Activated naive CD4-positive, alpha-beta T cell treated with anti-CD3 and anti-CD28 coated beads, Interleukin-2, amount 10 ng/mL, durations not matched to agents 7 days and 5 days (primary cell): ENCODE measurements around the gene SEMA4D.

Experiments
- CTCF ChIA-PET: fragments of 350-600 bp; sonication (Branson Sonifier 250); formaldehyde crosslinking; loops from one replicate; lab custom pipeline; 2021; ENCODE audit warnings: antibody characterized with exemption; lab: Charles Lee
- DNase-seq: peaks from one replicate; pipeline ENCODE4 v3.0.0-alpha.2; 2020
- H3K27ac Mint-ChIP-seq: one replicate; pipeline ENCODE4 v1.8.0; 2021; ENCODE audit warnings: mild to moderate bottlenecking, moderate library complexity, mixed read lengths
- H3K27me3 Mint-ChIP-seq: one replicate; pipeline ENCODE4 v1.8.0; 2021; ENCODE audit warnings: mild to moderate bottlenecking, mixed read lengths
- H3K36me3 Mint-ChIP-seq: one replicate; pipeline ENCODE4 v1.8.0; 2021; ENCODE audit warnings: mixed read lengths
- H3K4me1 Mint-ChIP-seq: one replicate; pipeline ENCODE4 v1.8.0; 2021; ENCODE audit warnings: mixed read lengths
- H3K4me3 Mint-ChIP-seq: one replicate; pipeline ENCODE4 v1.8.0; 2021; ENCODE audit warnings: mild to moderate bottlenecking, moderate library complexity, mixed read lengths
- H3K9me3 Mint-ChIP-seq: one replicate; pipeline ENCODE4 v1.8.0; 2021; ENCODE audit warnings: mixed read lengths

SEMA4D gene

DNA sequence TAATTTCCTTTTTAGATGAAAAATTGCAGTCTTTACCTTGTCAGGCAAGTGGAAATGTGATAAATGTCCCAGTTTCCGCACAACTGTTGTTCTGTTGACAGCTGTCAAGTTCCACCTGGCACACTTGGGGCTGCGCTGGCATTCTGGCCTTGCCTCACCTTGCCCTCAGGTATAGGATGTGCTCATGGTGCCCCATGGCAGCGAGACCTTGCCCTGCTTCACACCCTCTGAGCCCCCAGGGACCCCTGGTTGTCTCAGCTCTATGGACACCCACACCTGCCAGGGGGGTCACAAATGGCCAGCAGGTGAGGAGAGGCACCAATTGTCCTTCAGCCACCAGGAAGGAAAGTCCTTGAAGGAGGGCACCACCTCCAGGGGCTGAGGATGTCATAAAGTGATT is 37.5 kb upstream of the SEMA4D start:
- H3K36me3 Mint-ChIP-seq = peaks cover 1% of the 10 kb centered on the region
- H3K4me3 Mint-ChIP-seq = peak overlapping the region; percentile 55
- H3K27ac Mint-ChIP-seq = peak overlapping the region; percentile 95
- peaks cover 95% of the 10 kb centered on the region for H3K4me1 Mint-ChIP-seq
- DNase-seq = no peak
- H3K9me3 Mint-ChIP-seq = no peaks in the 10 kb centered on the region
- CTCF ChIA-PET = interaction anchor here (0.7 to 2.5 kb wide), 4 partner anchors 8 to 44 kb away, joined by 3 to 19 read pairs (median 4); no protein-coding TSS in a partner anchor
- H3K27me3 Mint-ChIP-seq = no peaks in the 10 kb centered on the region

DNA sequence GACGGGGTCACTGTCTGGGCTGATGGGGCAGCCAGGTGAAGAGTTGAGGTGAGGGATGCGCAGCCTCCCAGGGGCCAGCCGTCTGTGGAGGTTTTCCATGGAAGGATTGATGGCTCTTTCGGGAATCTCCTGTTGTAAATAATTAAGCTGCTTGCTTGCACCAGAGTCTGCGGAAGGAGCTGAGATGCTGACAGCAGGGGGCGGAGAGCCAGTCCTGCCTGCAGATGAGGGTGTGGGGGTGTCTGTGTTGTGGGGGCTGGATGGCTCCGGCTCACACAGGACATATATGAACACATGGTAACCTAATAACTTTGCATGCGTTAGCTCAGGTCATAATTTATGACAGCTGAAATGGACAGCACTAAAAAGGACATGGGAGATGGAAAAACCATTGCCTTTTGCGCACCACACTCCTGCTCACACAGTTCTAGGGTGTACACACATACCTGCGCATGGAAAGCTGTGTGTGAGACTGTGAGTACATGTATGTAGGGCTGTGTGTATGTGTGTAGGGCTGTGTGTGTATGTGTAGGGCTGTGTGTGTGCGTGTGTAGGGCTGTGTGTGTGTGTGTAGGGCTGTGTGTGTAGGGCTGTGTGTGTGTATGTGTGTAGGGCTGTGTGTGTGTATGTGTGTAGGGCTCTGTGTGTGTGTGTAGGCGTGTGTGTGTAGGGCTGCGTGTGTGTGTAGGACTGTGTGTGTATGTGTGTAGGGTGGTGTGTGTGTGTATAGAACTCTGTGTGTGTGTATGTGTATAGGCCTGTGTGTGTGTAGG is 36.8 kb upstream of the SEMA4D start:
- H3K4me1 Mint-ChIP-seq = peaks cover 98% of the 10 kb centered on the region
- CTCF ChIA-PET = interaction anchor here (0.7 to 2.5 kb wide), 2 partner anchors 7 to 12 kb away, joined by 4 to 19 read pairs; no protein-coding TSS in a partner anchor
- DNase-seq = no peak
- no peaks in the 10 kb centered on the region for H3K27me3 Mint-ChIP-seq
- H3K36me3 Mint-ChIP-seq = peaks cover 1% of the 10 kb centered on the region
- no peak overlapping the region for H3K4me3 Mint-ChIP-seq
- peak overlapping the region; percentile 95 for H3K27ac Mint-ChIP-seq
- no peaks in the 10 kb centered on the region for H3K9me3 Mint-ChIP-seq

DNA sequence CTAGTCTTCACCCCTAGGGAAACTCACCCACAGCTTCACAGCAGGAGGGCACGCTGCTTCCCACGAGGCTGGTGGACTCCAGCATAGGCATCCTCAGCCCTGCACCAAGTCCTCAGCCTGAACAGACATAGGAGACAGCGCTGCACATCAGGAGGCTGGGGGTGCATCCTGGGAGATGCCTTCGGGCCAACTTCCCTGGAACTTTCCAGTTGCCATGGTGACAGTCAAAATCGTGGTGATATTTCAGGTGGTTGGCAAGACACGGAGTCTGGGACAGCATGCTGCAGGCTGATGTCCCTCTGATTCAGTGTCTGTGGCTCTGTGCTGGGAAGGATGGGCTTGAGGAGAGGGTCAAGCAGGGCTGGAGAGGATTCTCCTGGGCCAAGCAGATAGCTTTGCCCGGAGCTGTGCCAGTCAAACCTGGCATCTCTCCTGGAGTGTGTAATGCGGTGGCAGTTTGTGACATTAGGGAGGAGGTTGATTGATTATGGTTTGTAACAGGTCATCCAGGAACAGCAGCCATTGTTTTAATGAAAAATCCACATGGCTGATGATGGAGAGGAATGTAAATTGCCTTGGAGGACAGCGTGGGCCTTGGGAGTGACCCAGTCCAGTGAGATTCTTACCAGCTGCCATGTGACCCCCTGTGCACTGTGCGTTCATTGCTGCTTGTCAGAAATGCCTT is 35.6 kb upstream of the SEMA4D start:
- Mint-ChIP-seq H3K36me3 (peaks cover 1% of the 10 kb centered on the region), H3K9me3 (no peaks in the 10 kb centered on the region), H3K4me3 (no peak overlapping the region), H3K27ac (no peak overlapping the region), H3K27me3 (no peaks in the 10 kb centered on the region), H3K4me1 (peaks cover 98% of the 10 kb centered on the region)
- CTCF ChIA-PET = interaction anchor here (0.9 to 1.8 kb wide), 2 partner anchors 10 to 23 kb away, joined by 4 read pairs; no protein-coding TSS in a partner anchor
- DNase-seq = no peak

DNA sequence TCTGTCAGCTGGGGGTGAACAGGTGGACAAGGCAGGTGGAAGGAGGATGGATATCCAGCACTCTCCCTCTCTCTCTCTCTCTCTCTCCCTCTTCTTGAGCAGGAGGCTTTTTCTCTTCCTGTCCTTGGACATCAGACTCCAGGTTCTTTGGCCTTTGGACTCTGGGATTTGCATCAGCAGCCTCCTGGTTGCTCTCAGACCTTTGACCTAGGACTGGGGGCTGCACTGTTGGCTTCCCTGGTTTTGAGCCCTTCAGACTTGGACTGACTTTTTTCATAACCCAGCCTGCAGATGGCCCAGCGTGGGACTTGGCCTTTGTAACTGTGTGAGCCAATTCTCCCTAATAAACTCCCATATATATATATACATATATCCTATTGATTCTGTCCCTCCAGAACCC is 35.0 kb upstream of the SEMA4D start:
- H3K4me3 Mint-ChIP-seq = no peak overlapping the region
- H3K27ac Mint-ChIP-seq = peak overlapping the region; percentile 39
- peaks cover 5% of the 10 kb centered on the region for H3K9me3 Mint-ChIP-seq
- H3K4me1 Mint-ChIP-seq = peaks cover 98% of the 10 kb centered on the region
- H3K27me3 Mint-ChIP-seq = no peaks in the 10 kb centered on the region
- H3K36me3 Mint-ChIP-seq = peaks cover 6% of the 10 kb centered on the region
- CTCF ChIA-PET = interaction anchor here (1.8 to 2.0 kb wide), 2 partner anchors 23 to 51 kb away, joined by 4 to 6 read pairs; no protein-coding TSS in a partner anchor
- DNase-seq = no peak

DNA sequence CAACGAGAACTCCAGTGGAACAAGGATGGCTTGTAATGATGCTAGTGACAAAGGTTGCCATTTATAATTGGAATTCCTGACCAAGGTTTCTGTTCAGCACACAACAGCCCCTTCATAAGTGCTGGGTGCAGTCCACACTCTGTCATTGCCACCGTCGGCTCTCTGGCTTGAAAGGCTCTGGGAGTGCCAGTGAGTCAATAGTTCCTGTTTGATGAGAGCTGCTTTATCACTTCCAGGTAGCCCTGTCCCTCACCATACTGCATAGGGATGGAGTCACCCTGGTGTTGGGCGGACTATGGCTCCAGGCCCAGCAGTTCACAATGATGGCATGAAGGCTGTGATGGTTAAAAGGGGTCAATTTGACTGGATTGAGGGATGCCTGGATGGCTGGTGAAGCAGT is 34.6 kb upstream of the SEMA4D start:
- CTCF ChIA-PET = interaction anchor here (0.9 to 2.4 kb wide), 4 partner anchors 12 to 51 kb away, joined by 4 to 11 read pairs (median 5); no protein-coding TSS in a partner anchor
- H3K4me3 Mint-ChIP-seq = no peak overlapping the region
- H3K36me3 Mint-ChIP-seq = peaks cover 8% of the 10 kb centered on the region
- peaks cover 8% of the 10 kb centered on the region for H3K9me3 Mint-ChIP-seq
- DNase-seq = peak; percentile 36
- no peaks in the 10 kb centered on the region for H3K27me3 Mint-ChIP-seq
- peaks cover 98% of the 10 kb centered on the region for H3K4me1 Mint-ChIP-seq
- H3K27ac Mint-ChIP-seq = peak overlapping the region; percentile 39

DNA sequence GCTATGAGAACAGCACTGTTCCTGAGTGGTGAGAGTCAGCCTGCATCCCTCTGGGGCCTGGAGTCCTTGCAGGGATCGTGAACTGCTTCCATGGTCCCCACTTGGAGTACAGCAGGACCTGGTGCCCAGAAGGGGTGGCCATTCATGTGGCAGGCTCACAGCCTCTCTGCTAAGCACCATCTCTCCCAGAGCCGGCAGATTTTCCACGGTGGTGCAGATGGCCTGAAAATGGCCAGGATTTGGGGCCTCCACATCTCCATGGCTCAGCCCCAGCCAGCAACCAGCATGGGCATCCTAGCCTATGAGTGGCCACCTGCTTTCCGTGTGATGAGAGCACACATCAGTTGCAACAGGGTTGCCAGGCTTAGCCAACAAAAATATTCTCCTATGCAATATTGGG is 33.9 kb upstream of the SEMA4D start:
- Mint-ChIP-seq H3K27me3 (no peaks in the 10 kb centered on the region), H3K27ac (peak overlapping the region; percentile 47), H3K36me3 (peaks cover 14% of the 10 kb centered on the region), H3K9me3 (peaks cover 12% of the 10 kb centered on the region), H3K4me1 (peaks cover 98% of the 10 kb centered on the region), H3K4me3 (no peak overlapping the region)
- CTCF ChIA-PET = interaction anchor here (0.9 to 3.9 kb wide), 5 partner anchors 13 to 50 kb away, joined by 4 to 23 read pairs (median 6); no protein-coding TSS in a partner anchor
- DNase-seq = no peak

DNA sequence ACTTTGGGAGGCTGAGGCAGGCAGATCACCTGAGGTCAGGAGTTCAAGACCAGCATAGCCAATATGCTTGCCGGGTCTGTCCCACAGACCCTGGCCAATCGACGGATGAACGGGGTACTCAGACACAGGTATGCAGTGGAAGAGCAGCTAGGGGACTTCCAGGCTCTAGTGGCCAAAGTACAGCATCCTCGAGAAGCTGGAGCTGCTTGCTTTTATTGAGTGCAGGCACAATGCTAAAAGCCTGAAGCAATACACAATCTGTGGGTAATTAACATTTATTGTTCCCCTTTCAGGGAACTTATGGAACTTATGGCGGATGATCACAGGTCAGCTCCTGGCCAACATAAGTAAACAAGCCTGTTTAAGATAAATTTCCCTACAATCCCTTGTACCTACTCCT is 32.8 kb upstream of the SEMA4D start:
- peaks cover 99% of the 10 kb centered on the region for H3K4me1 Mint-ChIP-seq
- H3K27me3 Mint-ChIP-seq = no peaks in the 10 kb centered on the region
- H3K9me3 Mint-ChIP-seq = peaks cover 12% of the 10 kb centered on the region
- H3K27ac Mint-ChIP-seq = peak overlapping the region; percentile 50
- CTCF ChIA-PET = interaction anchor here (0.6 to 3.9 kb wide), 5 partner anchors 9 to 156 kb away, joined by 3 to 23 read pairs (median 3); no protein-coding TSS in a partner anchor
- peaks cover 17% of the 10 kb centered on the region for H3K36me3 Mint-ChIP-seq
- no peak overlapping the region for H3K4me3 Mint-ChIP-seq
- DNase-seq = no peak

DNA sequence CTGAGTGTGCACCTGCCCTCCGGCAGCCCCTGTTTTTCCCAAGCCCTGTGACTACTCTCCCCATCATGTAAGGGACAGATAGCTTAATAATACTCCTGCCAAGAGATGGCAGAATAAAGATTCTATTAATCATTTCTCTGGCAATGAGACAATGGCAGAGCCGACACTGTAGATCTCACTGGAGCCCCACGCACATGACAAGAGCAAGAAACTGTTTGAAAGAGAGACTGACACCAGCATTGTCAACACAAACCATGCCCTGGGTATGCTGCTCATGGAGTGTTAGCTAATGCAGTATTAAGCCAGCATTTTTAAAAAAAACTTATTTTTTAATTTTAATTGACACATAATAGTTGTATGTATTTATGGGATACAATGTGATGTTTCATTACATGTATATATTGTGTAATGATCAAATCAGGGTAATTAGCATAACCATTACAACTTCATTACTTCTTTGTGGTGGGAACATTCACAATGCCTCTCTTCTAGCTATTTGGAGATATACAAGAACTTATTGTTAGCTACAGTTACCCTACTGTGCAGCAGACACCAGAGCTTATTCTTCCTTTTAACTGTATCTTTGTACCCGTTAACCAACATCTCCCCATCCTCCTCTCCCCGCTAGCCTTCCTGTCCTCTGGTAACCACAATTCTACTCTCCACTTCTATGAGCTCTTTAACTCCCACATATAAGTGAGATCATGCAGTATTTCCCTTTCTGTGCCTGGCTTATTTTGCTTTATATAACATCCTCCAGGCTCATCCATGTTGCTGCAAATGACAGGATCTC is 31.5 kb upstream of the SEMA4D start:
- no peaks in the 10 kb centered on the region for H3K27me3 Mint-ChIP-seq
- H3K4me3 Mint-ChIP-seq = peak overlapping the region; percentile 9
- H3K4me1 Mint-ChIP-seq = peaks cover 99% of the 10 kb centered on the region
- CTCF ChIA-PET = interaction anchor here (0.9 to 3.9 kb wide), 7 partner anchors 10 to 154 kb away, joined by 3 to 23 read pairs (median 3); no protein-coding TSS in a partner anchor
- peak; percentile 48 for DNase-seq
- H3K27ac Mint-ChIP-seq = peak overlapping the region; percentile 83
- peaks cover 17% of the 10 kb centered on the region for H3K36me3 Mint-ChIP-seq
- peaks cover 12% of the 10 kb centered on the region for H3K9me3 Mint-ChIP-seq

DNA sequence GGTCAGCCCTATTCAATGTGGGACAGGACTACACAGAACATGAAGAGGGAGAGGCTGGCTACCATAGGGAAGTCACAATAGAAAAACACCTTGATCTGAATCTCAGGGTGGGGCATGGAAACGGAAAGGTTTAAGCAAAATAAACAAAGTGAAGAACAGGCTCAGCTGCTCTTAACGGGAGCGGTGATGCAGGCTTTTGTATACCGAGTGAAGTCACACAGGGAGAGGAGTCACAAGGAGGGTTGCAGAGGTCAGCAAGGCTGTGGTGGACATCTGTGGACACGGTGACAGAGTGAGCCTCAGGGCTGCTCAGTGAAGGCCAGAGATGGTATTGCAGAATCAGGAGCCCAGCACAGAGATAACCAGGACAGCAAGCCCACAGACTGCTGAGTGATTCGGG is 30.6 kb upstream of the SEMA4D start:
- Mint-ChIP-seq H3K36me3 (peaks cover 16% of the 10 kb centered on the region), H3K4me1 (peaks cover 99% of the 10 kb centered on the region), H3K4me3 (no peak overlapping the region), H3K27me3 (no peaks in the 10 kb centered on the region), H3K9me3 (peaks cover 12% of the 10 kb centered on the region), H3K27ac (no peak overlapping the region)
- DNase-seq = no peak
- CTCF ChIA-PET = interaction anchor here (1.6 to 3.9 kb wide), 3 partner anchors 20 to 99 kb away, joined by 3 to 23 read pairs (median 6); no protein-coding TSS in a partner anchor

DNA sequence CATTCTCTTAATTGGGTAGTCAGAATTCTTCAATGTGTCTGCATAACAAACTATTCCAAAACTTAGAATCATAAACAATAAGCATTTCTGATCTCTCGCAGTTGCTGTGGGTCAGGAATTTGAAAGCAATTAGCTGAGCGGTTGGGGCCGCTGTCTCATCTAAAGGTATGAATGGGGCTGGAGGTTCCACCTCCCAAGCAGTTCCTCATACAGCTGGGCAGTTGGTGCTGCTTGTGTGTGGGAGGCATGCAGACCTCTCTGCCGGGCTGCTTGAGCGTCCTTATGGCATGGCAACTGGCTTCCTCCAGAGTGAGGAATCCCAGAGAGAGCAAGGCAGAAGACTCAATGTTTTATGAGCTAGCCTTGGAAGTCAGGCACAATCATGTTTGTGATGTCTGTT is 30.2 kb upstream of the SEMA4D start:
- peaks cover 99% of the 10 kb centered on the region for H3K4me1 Mint-ChIP-seq
- peaks cover 16% of the 10 kb centered on the region for H3K36me3 Mint-ChIP-seq
- peaks cover 12% of the 10 kb centered on the region for H3K9me3 Mint-ChIP-seq
- CTCF ChIA-PET = interaction anchor here (1.3 to 3.9 kb wide), 3 partner anchors 7 to 99 kb away, joined by 3 to 23 read pairs (median 4); no protein-coding TSS in a partner anchor
- no peaks in the 10 kb centered on the region for H3K27me3 Mint-ChIP-seq
- H3K27ac Mint-ChIP-seq = no peak overlapping the region
- H3K4me3 Mint-ChIP-seq = no peak overlapping the region
- no peak for DNase-seq

DNA sequence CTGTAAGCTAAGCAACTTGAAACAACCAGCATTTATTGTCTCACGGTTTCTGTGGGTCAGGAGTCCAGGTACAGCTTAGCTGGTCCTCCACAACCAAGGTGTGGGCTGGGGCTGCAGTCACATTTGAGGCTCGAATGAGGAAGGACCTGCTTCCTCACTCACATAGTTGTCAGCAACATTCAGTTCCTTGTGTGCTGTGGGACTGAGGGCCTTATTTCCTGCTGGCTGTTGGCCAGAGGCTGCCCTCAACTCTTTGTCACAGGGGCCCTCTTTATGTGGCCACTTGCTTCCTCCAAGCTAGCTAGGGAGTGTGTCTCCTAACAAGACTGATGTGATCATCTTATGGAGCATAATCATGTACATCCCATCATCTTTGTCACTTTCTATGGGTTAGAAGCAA is 29.2 kb upstream of the SEMA4D start:
- no peaks in the 10 kb centered on the region for H3K27me3 Mint-ChIP-seq
- H3K9me3 Mint-ChIP-seq = peaks cover 12% of the 10 kb centered on the region
- H3K36me3 Mint-ChIP-seq = peaks cover 16% of the 10 kb centered on the region
- no peak overlapping the region for H3K4me3 Mint-ChIP-seq
- DNase-seq = no peak
- no peak overlapping the region for H3K27ac Mint-ChIP-seq
- CTCF ChIA-PET = interaction anchor here (1.1 to 1.3 kb wide), 2 partner anchors 8 to 21 kb away, joined by 4 read pairs; no protein-coding TSS in a partner anchor
- peaks cover 99% of the 10 kb centered on the region for H3K4me1 Mint-ChIP-seq

DNA sequence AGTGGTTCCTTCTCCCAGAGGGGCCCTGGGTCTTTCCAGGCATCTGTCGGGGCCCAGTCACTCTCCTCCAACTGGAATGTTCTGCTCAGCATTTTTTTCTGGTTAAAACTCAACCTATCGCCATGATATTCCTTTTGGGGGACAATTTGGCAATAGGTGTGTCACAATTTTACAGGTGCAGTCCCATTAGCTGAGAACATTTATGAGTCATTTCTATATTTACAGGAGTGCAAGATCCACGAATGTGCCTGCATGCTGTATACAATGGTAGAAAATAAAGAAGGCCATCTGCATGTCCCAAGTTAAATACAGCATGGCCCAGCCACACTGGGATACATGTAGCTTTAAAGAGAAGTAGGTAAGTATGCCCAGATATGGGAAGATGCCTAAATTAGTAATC is 28.8 kb upstream of the SEMA4D start:
- H3K4me3 Mint-ChIP-seq = no peak overlapping the region
- peaks cover 16% of the 10 kb centered on the region for H3K36me3 Mint-ChIP-seq
- no peak for DNase-seq
- H3K9me3 Mint-ChIP-seq = peaks cover 12% of the 10 kb centered on the region
- CTCF ChIA-PET = interaction anchor here (1.1 to 1.3 kb wide), 2 partner anchors 9 to 22 kb away, joined by 4 read pairs; no protein-coding TSS in a partner anchor
- peaks cover 99% of the 10 kb centered on the region for H3K4me1 Mint-ChIP-seq
- H3K27me3 Mint-ChIP-seq = no peaks in the 10 kb centered on the region
- H3K27ac Mint-ChIP-seq = no peak overlapping the region
